NCI-H460 (cell line): Measurements from ENCODE around the gene PMEPA1. TPM values are rescaled to one million over a fixed set of nuclear protein-coding genes. Genes with fewer than 3 reads are reported as not detected.

Experiments
- DNase-seq: peaks from one replicate; pipeline ENCODE4 v3.0.0-alpha.2; 2016; ENCODE audit warnings: low read depth; ENCODE audit errors: extremely low read depth
- total RNA-seq: library from RNA; depleted of rRNA; stranded (reverse); fragments of >200 nt; shearing (Covaris generic); gene quantifications from 2 replicates; pipeline ENCODE4 v1.2.3, GENCODE V29; 2014

Gene PMEPA1
- total RNA-seq, 1 experiment from 2014 or later = 3.1 TPM

DNA sequence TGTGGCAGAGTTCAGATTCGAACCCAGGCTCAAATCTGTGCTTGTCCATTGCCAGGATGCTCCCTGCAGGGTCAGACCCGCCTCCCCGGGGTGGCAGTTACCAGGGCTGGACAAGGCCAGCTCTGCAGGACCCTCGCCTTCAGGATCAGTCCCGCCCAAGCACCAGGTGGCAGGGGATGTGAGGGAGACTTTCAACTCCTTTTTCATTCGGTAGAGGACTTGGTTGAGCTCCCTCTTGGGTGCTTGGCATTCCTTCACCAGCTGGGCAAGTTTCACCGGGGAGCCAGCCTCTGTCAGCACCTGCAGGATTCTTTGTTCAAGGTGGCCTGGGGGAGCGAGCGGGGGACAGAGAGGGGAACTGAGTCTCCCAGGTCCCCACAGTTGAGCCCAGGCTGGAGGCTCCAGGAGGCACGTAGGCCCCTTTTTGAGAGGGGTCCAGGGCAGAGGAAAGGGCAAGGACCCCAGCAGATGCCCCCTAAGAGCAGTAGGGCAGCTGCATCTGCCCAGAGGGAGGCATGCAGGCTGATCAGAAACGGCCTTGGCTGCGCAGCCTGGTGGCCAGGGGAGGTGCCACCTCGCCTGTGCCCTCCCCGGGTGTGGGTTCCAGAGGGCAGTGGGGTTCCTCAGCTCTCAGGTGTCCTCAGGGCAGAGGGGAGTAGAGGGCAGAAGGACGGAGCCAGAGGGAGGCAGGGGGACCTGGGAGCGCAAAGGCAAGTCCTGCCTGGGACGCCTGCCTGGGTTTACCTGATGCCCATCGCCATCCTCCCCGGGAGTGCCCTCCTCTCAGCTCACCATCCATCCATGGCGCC lies 93.5 kb downstream of the PMEPA1 start:
- no peak for DNase-seq

DNA sequence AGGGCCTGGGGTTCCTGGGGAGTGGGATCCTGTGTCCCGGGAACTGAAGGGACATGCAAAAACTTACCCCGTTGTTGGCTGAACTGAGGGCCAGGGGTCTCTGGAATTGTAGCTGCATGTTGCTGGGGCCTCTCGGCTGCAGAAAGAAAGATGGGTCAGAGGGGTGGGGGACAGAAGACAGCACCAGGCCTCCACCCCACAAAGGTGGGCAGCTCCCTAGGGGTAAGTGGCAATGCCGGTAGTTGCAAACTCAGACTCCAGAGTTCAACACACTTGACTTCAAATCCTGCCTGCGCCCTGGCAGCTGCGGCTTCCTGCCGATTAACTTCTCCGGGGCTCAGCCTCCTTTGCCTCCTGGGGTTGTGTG lies 94.4 kb downstream of the PMEPA1 start:
- DNase-seq = no peak

DNA sequence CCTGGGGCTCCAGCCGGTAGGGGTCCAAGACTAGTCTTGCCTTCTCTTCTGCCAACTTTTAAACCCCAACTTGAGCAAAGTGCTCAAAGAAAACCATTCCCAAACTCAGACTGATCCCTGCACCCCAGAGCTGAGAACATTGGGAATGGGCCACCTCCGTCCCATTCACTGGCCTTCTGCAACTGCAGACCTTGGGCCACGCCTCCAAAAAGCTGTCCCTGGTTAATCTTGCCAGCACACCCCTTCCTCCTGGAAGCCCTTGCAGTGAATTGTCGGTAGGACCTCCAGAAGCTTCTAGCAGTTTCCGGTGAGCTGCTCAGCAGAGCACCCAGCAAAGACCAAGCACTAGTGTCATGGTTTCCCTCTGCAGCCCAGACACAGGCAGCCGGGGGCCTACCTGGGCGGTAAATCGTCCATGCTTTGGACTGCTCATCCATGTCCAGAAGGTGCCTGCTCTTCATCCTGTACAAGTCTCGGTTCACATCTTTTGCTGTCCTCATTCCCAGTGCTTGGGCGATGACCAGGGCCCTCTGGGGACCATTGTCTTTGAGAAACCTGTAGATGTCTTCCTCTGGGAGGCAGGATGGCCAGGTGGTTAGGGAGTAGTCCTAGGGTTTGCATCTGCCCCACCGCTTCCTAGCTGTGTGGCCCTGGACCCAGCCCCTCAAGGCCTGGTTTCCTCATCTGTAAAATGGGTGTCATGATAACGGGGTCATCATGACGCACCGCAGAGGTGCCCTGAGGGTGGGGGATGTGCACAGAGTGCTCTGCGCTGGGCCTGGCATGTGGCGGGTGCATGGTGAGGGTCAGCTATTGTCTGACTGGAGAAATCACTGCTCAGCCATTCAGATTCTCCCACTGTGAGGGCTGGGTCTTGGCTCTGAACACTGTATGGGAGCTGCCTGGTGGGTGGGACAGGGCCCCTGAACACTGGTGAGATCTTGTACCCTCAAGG lies 95.0 kb downstream of the PMEPA1 start:
- DNase-seq = no peak

DNA sequence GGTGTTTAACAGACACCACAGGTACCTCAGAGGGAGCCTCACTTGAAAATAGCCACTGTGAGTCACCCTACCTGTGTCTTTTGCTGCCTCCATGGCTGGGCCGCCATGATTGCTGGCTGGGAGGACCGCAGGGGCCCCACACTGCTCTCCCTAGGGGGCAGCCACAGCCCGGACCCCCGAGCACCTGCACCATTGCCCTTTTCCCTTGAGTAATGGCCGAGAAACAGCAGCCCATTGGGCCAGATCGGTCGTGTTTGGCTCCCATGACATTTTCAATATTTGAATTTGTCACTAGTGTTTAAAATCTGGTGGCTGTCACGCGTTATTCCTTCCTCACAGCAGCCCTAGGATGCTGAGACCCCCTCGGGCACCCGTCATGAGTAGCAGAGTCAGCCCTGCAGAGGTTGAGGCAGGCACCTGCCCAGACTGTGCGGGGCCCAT lies 96.3 kb downstream of the PMEPA1 start:
- no peak for DNase-seq

DNA sequence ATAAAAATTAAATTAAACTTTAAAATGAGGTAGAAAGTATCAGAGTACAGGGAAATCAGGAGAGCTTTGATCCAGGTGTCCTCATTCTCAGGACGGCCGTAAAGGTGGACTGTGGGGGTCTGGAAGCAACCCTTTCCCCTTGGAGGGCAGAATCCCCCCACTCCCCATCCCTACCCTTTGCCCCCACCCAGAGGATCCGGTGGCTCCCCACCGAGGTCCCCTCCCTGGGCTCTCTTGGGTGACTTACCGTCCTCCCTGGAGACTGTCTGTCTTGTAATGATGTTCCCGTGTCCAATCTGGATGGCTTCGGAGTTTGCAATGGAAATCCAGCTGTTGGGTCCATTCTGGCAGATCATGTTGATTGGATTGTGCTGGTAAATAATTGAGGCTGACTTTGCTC lies 96.9 kb downstream of the PMEPA1 start:
- no peak for DNase-seq

DNA sequence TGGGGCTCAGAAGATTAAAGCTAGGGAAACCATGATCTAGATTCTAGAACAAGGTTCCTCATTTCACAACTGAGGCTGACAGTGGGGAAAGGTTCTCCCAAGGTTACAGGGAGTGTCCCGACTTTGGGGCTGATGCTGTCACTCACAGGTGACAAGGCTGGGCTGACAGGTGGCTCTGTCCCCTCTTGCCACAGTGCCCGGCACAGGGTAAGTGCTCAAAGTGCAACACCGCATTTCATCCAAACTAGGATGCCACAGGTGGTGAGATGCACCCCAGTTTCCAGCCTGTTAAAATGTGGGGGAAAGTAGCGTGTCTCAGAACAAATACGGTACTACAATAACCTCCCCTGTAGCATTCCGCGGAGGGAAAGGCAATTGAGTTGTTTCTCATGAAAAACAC lies 97.4 kb downstream of the PMEPA1 start:
- no peak for DNase-seq

DNA sequence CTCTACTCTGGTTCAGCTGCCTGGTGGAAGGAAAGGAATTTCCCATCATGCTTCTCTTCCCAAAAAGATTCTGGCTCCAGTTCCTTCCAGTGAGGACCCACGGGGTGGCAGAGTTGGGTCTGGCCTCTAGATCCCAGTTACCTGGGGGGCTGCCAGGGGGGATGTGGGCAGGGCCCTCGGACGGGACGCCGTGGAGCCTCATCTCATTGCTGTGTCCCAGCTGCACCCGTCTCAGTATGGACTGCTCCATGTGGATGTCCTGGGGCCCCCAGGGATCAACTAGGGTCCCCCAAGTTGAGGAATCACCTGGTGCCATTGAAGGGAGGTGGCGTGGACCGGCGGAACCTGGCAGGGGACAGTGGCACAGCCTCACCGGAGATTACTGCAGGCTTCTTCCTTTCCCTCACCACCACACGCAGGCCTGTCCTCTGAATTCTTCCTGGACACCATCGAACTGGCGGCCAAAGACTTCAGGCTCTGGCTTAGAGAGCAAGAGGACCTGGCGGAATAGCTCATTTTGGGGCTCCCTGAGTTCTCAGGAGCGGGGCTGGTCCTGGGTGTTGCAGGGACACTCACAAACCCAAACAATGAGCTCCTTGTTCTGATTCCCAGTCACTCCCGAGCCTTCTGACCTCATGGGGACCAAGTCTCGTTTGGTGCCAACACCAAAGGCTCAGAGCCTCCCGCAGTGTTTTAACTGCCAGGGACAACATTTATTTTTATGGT lies 98.1 kb downstream of the PMEPA1 start:
- DNase-seq = no peak

DNA sequence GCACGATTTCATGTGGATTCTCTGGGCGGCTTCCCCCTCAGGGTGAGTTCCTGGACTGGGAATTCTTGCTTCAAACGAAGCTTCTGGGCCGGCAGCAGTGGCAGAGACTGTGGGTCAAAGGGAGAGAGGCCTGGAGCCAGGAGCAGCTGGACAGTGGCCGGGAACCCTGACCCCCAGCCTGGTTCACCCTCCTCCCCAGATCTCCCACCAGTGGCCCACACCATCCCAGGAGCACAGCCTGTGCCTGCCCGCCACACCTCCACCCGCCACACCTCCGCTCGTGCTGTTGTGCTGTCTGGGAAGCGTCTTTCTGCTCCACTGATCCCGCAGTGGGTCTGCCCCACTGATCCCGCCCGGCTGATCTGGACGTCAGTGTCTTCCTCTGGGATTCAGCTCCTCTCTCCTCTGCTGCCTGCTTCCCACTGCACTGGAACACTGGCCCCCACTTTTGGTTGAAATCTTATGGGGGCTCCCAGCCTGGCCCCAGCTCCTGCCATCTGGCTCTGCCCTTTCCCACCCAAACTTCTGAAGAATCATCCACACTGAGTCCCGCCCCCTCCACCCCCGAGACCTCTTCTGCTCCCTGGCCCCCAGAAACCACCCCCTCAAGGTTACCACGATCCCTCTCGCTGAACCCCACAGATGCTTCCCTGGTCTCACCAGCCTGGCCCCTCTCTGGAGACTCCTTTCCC lies 99.4 kb downstream of the PMEPA1 start:
- no peak for DNase-seq

DNA sequence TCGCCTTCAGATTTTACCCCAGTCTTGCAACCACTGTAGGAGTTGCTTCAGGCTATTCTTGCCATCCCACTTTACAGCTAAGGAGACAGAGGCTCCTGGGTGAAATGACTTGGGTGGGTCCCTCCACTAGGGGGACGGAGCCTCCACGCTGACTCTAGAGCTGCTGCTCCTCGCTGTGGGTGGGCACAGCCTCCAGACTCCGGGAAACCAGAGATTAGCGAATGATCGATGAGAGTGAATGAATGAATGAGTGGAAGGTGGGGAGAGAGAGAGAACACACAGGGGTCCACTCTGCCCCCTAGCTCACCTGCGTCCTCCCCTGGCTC lies 100.0 kb downstream of the PMEPA1 start:
- DNase-seq = no peak

DNA sequence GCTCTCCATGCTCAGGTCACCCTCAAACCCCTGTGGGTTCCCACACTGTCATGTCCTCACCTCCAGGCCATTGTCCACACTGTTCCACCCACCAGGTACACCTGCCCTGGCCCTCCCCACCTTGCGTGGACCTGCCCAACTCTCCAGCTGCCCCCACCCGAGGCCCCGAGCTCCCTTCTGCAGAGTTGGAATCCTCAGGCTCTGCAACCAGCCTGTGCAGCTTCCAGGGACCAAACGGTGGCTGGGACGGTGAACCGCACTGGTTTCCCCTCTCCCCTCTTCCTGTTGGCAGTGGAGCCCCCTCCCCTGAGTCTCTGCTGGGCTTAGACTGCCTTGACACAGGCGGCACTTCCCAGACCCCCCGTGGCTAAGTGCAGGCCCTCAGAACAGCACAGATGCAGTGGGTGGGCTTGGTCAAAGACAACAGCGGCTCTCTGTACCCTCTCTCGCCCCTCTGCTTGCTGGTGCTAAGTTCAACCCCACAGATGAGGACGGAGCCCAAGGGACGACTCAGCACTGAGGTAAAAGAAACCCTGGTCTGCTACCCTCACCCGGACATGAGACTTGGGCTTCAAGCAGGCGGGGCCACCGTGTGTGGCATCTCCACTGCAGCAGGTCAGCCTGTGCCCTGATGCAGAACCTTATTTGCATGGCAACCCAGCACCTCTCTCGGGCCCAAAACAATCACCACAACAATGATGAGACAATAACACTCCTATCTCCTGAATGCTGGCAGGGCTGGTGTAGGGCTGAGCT lies 100.6 kb downstream of the PMEPA1 start:
- no peak for DNase-seq

DNA sequence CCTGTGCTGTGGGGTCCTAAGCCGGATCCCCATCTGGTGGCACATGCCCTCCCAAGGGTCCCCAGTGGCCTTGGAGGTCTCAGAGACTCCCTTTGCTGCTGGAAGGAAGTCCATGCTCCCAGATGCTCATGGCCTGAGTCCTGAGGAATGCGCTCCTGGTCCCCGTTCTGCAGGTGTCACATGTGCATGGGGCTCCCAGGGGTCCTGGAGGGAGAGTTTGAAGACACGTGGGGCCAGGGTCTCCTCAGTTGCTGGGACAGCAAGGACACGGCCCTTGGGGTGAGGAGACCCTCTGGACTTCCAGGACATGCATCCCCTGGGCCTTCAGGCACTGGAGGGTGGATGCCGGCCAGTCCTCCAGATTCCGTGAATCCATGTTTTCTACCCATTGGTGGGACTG lies 101.3 kb downstream of the PMEPA1 start:
- DNase-seq = no peak

DNA sequence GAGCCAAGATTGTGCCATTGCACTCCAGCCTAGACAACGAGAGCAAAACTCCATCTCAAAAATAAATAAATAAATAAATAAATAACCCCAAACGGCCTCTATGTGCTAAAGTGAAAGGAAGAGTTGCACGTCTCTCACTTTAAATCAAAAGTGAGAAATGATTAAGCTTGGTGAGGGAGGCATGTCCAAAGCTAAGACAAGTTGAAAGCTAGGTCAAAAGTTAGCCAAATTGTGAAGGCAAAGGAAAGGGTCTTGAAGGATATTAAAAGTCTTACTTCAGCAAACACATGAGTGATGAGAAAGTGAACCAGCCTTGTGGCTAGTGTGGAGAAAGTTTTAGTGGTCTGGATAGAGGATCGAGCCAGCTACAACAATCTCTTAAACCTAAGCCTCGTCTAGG lies 103.9 kb downstream of the PMEPA1 start:
- no peak for DNase-seq

DNA sequence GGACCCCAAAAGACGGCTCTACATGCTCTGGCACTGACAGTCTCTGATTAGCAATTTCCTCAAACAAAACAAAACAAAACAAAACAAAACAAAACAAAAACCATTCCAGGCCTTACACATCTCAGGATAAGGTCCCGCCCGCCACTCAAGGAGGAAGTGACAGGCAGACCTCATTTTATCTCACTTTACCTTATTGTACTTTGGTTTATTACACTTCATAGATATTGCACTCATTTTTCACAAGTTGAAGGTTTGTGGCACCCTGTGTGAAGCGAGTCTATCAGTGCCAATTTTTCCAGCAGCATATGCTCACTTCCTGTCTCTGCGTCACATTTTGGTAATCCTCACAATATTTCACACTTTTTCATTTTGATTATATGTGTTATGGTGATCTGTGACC lies 104.8 kb downstream of the PMEPA1 start:
- no peak for DNase-seq

DNA sequence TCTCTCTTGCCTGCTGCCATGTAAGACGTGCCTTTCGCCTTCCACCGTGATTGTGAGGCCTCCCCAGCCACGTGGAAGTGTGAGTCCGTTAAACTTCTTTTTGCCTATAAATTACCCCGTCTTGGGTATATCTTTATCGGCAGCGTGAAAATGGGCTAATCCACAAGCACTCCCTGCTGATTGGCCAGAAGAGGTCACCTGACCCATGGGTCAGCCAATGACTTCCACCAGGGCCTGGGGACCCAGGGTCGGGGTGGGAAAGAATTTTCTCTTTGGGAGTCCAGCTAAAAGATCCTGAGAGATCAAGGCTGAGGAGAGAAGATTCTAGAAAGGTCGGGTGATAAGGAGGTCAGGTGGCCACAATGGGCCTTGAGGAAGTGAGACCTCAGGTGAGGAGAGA lies 106.7 kb downstream of the PMEPA1 start:
- DNase-seq = no peak

DNA sequence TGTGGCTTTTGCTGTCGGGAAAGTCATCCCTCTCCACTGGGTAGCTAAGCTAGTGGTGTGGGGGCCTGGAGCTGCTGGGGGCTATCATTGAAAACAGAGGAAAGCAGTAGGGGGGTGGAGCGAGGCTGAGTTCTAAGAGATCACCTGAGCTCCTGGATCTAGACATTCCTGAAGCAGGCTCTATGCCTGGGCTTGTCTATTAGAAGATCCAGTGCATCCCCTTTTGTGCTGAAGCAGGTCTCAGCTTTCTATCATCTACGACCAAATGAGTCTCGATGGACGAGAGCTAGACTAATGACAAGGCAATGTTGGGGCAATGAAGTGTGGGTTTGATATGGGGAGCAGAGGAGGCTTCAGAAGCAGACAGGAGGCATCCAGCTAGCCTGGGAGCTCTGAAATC lies 108.1 kb downstream of the PMEPA1 start:
- no peak for DNase-seq

DNA sequence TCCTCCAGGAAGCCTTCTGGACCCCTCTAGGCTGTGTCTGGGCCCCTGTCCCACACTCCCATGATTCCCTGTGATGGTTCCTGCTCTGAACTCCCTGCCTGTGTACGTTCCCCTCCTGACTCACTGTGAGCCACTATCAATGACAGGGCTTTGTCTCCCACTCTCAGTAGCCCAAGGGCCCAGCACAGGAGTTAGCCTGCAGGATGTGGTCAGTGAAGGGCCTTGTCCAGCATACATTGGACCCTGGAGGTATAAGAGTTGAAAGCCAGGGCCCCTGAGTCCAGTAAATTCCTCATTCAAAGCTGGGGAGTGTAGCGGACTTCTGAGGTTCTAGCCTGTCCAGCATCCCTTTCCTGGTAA lies 108.6 kb downstream of the PMEPA1 start:
- DNase-seq = no peak

DNA sequence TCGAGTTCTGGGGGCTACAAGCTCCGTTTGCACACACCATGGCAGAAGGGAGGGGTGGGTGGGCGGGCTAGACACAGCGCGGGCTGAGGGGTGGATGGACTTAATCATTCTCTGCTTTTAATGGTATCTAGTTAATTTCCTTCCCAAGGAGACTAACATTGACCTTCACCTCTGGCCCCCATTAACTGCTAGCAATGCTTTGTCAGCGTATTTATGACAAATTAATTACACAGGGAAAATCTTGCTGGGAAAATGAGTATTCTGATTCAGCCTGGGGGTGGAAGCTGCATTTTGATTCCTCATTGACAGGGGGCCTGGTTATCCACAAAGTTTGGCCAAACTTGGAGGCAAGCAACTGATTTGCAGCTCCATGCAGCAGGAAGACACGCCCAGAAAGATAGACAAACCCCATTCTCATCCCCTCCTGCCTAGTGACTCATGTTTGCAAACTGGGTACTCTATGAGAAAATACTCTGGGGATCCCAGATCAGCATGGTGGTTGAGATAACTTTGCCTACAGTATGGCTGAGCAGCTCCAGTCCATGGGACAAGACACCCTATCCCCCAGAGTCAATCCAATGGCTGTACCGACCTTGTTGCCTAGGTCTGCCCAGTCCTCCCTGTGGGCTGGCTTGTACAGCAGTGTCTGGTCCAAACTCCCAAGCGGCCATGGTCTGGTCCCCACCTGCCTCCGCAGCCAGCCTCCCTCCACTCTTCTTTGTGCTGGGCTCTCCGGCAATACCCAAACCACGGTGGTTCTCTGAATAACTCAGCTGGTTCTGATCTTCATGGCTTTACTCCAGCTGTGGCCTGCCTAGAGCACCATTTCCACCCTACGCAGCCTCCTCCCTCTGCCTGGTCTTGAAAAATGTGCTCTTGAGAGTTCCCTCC lies 109.2 kb downstream of the PMEPA1 start:
- no peak for DNase-seq

DNA sequence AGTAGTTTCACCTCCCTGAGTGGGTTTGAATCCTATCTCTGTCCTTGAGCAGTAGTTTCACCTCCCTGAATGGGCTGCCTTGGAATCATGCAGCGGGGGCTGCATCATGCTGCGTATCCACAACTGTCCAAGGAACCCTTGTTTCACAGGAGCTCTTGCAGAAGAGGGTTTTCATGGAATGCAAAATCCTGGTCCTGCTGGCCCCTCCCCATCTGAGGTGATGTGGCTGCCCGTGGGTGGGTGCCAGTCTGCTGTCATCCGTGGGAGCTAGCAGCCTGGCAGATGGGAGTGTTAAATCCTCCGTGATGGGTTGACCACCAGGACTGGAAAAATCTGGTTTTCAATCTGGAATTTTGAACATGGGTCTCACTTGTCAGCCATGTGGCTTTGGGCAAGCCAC lies 111.3 kb downstream of the PMEPA1 start:
- no peak for DNase-seq
